Measurements from ENCODE around the gene COPS6.

COPS6 gene

GRCh38 chr7:100080907-100081534 is 7.7 kb upstream of the COPS6 start:
- no peak for DNase-seq

- peak; percentile 80 for DNase-seq
Observed at GRCh38 chr7:100081535-100082102, 7.2 kb upstream of the COPS6 start, which contains the start of gene ZNF3. TSS of gene ZNF3 (minus strand) at chr7:100081723. CDS start at chr7:100077357, 4,366 bp downstream.

- no peak for DNase-seq
Observed at GRCh38 chr7:100082978-100083377, 5.8 kb upstream of the COPS6 start.

- no peak for DNase-seq
Observed at GRCh38 chr7:100085515-100085914, 3.3 kb upstream of the COPS6 start.

- no peak for DNase-seq
Observed at GRCh38 chr7:100087055-100087750, 1.6 kb upstream of the COPS6 start.

- no peak for DNase-seq
Observed at GRCh38 chr7:100088095-100088620, 611 bp upstream of the COPS6 start.

GRCh38 chr7:100089458-100090196 is 858 bp downstream of the COPS6 start:
- no peak for DNase-seq

- no peak for DNase-seq
Observed at GRCh38 chr7:100090527-100091410, 2.0 kb downstream of the COPS6 start.

- no peak for DNase-seq
Observed at GRCh38 chr7:100091411-100092181, 2.8 kb downstream of the COPS6 start.

GRCh38 chr7:100093054-100093453 is 4.3 kb downstream of the COPS6 start:
- no peak for DNase-seq

GRCh38 chr7:100093498-100093897 is 4.7 kb downstream of the COPS6 start:
- DNase-seq: no peak

GRCh38 chr7:100093925-100094486 is 5.2 kb downstream of the COPS6 start:
- DNase-seq: no peak

GRCh38 chr7:100095289-100095688 is 6.5 kb downstream of the COPS6 start:
- no peak for DNase-seq

GRCh38 chr7:100095704-100096103 is 6.9 kb downstream of the COPS6 start:
- DNase-seq: no peak

GRCh38 chr7:100098913-100099312 is 10.1 kb downstream of the COPS6 start:
- DNase-seq: no peak

- DNase-seq: no peak
Observed at GRCh38 chr7:100099452-100099851, 10.7 kb downstream of the COPS6 start.

GRCh38 chr7:100100420-100101015 is 11.7 kb downstream of the COPS6 start:
- DNase-seq: peak; percentile 68

GRCh38 chr7:100101016-100101862 is 12.5 kb downstream of the COPS6 start, which contains the start of the genes AP4M1 and MCM7:
TSS of gene AP4M1 (plus strand) at chr7:100101643. CDS start at chr7:100101715, 72 bp downstream.
TSS of gene MCM7 (minus strand) at chr7:100101397. CDS start at chr7:100101294, 103 bp downstream.
- peak; percentile 90 for DNase-seq

Data from NCI-H1436 treated with DMSO at 0.1 percent for 48 hours (cell line).